Measurements from ENCODE around the gene PRSS22.

The PRSS22 gene

GRCh38 chr16:2827374-2827791 is 30.6 kb downstream of the PRSS22 start:
- Mint-ChIP-seq H3K4me1 (no peaks in the 10 kb centered on the region), H3K9me3 (no peaks in the 10 kb centered on the region), H3K36me3 (ENCODE audit: low read depth) (no peaks in the 10 kb centered on the region), H3K4me3 (no peak overlapping the region), H3K27me3 (ENCODE audit: low read depth) (peaks cover 11% of the 10 kb centered on the region), H3K27ac (no peak overlapping the region)
- TF ChIP-seq CTCF (IDR thresholded peaks at IDR 0.05; ENCODE audit: unreplicated experiment in 3 of 3): no peak

- no peak for TF ChIP-seq CTCF (IDR thresholded peaks at IDR 0.05; ENCODE audit: unreplicated experiment in 3 of 3)
Measured at GRCh38 chr16:2826591-2827373, 31.2 kb downstream of the PRSS22 start.

DNA sequence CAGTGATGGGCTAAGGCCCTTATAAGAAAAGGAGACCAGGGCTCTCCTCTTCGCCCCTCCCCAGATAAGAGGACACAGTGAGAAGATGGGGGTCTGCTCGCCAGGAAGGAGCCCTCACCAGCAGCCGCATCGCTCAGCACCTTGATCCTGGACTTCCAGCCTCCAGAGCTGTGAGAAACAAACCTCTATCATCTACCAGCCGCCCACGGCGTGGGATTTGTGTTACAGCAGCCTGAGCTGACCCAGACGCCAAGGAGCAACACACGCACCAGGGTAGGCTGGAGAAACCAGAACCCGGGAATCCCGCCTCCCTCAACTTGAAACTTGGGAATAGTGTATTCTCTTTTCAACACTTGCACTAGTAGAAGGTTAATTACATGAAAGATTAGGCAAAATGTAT is 32.1 kb downstream of the PRSS22 start:
- Mint-ChIP-seq H3K9me3 (no peaks in the 10 kb centered on the region), H3K36me3 (ENCODE audit: low read depth) (no peaks in the 10 kb centered on the region), H3K4me1 (no peaks in the 10 kb centered on the region), H3K4me3 (no peak overlapping the region), H3K27me3 (ENCODE audit: low read depth) (peaks cover 11% of the 10 kb centered on the region), H3K27ac (no peak overlapping the region)
- no peak for TF ChIP-seq CTCF (IDR thresholded peaks at IDR 0.05; ENCODE audit: unreplicated experiment in 3 of 3)

More at GRCh38 chr16:2826591-2827373, 31.2 kb downstream of the PRSS22 start:
- no peaks in the 10 kb centered on the region for H3K4me1 Mint-ChIP-seq
- H3K9me3 Mint-ChIP-seq: no peaks in the 10 kb centered on the region
- no peak overlapping the region for H3K4me3 Mint-ChIP-seq
- peaks cover 11% of the 10 kb centered on the region for H3K27me3 Mint-ChIP-seq (ENCODE audit: low read depth)
- H3K27ac Mint-ChIP-seq: no peak overlapping the region
- H3K36me3 Mint-ChIP-seq (ENCODE audit: low read depth): no peaks in the 10 kb centered on the region

DNA sequence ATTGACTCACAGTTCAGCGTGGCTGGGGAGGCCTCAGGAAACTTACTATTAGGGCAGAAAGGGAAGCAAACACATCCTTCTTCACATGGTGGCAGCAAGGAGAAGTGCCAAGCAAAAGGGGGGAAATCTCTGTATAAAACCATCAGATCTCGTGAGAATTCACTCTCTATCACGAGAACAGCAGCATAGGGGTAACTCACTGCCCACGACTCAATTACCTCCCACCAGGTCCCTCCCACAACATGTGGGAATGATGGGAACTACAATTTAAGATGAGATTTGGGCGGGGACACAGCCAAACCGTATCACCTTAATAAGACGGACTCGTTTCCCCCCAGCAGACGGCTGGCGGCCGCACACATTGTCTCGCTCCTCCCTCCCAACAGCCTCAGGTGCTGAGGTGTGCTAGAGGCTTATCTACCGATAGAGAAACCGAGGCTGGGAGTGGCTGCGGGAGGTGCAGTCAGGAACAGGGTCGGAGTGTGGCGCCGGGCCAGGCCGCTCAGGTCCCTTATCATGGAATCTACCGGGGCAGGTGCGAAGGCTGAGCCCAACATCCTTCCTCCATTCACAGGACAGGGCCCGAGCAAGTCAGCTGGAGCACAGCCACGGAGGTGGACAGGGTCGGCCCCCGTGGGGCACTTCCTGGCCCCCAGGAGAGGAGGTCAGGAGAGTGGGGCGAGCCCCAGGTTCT is 32.8 kb downstream of the PRSS22 start:
- Mint-ChIP-seq H3K27me3 (ENCODE audit: low read depth) (peaks cover 11% of the 10 kb centered on the region), H3K9me3 (no peaks in the 10 kb centered on the region), H3K27ac (no peak overlapping the region), H3K4me1 (no peaks in the 10 kb centered on the region), H3K36me3 (ENCODE audit: low read depth) (no peaks in the 10 kb centered on the region), H3K4me3 (no peak overlapping the region)
- no peak for TF ChIP-seq CTCF (IDR thresholded peaks at IDR 0.05; ENCODE audit: unreplicated experiment in 3 of 3)

DNA sequence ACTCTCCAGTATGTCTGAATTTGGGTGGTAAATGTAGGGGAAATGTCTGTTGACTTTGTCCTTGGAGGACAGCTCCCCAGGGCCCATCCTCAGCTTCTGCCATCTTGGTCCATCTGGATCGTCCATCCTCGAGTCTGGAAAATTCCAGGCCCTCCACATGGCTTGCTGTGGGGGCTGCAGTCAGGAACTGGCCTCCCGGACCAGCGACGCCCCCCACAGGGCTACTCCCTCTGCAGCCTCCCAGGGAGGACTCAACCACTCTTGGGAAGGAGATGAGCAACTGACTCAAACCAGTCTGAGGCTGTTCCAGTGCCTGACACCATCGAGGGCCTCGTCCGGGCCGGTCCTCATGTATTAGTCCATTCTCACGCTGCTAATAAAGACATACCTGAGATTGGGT is 33.3 kb downstream of the PRSS22 start:
- Mint-ChIP-seq H3K4me3 (no peak overlapping the region), H3K9me3 (no peaks in the 10 kb centered on the region), H3K27me3 (ENCODE audit: low read depth) (peaks cover 11% of the 10 kb centered on the region), H3K27ac (no peak overlapping the region), H3K36me3 (ENCODE audit: low read depth) (no peaks in the 10 kb centered on the region), H3K4me1 (no peaks in the 10 kb centered on the region)
- TF ChIP-seq CTCF (IDR thresholded peaks at IDR 0.05; ENCODE audit: unreplicated experiment in 3 of 3): no peak

Measured in nephron (organoid).